ENCODE data around the gene DNMT1. TPM values are rescaled to one million over a fixed set of nuclear protein-coding genes. Genes with fewer than 3 reads are reported as not detected.

The DNMT1 gene
- total RNA-seq, 1 experiment from 2014 or later: 210 TPM

DNA sequence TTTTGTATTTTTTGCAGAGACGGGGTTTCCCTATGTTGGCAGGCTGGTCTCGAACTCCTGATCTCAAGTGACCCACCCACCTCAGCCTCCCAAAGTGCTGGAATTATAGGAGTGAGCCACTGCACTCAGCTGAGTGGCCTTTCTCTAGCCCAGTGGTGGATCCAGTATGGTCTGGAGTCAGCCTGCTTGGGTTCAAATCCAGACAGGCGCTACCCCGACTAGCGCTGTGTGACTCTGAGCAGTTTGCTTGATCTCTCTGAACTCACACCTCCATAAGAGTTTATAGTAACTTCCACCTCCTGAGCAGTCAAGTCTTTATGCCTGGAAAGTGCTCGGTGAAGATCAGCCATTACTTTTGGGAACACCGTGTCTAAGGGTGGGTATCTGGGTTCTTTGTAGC is 25.9 kb upstream of the DNMT1 start:
- peaks cover 8% of the 10 kb centered on the region for H3K36me3 Mint-ChIP-seq
- H3K27me3 Mint-ChIP-seq (ENCODE audit: low read depth): no peaks in the 10 kb centered on the region
- ATAC-seq (no peak), DNase-seq (ENCODE audit: low spot score) (no peak)
- ChIA-PET POLR2A (interaction anchor here (1.0 kb wide), 1 partner anchor 11 kb away, joined by 5 read pairs; no protein-coding TSS in a partner anchor), CTCF (interaction anchor here (0.6 to 2.4 kb wide), 14 partner anchors 8 to 289 kb away, joined by 3 to 20 read pairs (median 4); partner anchors contain the start of genes ICAM1 and S1PR2)
- TF ChIP-seq, protein P1, sequence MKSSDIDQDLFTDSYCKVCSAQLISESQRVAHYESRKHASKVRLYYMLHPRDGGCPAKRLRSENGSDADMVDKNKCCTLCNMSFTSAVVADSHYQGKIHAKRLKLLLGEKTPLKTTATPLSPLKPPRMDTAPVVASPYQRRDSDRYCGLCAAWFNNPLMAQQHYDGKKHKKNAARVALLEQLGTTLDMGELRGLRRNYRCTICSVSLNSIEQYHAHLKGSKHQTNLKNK (CRISPR knock-in tag; IDR thresholded peaks at IDR 0.05): no peak
- TF ChIP-seq, protein P2, sequence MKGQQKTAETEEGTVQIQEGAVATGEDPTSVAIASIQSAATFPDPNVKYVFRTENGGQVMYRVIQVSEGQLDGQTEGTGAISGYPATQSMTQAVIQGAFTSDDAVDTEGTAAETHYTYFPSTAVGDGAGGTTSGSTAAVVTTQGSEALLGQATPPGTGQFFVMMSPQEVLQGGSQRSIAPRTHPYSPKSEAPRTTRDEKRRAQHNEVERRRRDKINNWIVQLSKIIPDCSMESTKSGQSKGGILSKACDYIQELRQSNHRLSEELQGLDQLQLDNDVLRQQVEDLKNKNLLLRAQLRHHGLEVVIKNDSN (CRISPR knock-in tag; IDR thresholded peaks at IDR 0.05): no peak
- no peak for TF ChIP-seq OVOL2 (CRISPR knock-in tag; IDR thresholded peaks at IDR 0.05; ENCODE audit: borderline replicate concordance)
- no peak for TF ChIP-seq ZNF263 (CRISPR knock-in tag; IDR thresholded peaks at IDR 0.05; ENCODE audit: low read depth)
- no peak for TF ChIP-seq NR3C1 (CRISPR knock-in tag; conservative IDR thresholded peaks at IDR 0.05; ENCODE audit: low read depth)
- TF ChIP-seq, protein P3, sequence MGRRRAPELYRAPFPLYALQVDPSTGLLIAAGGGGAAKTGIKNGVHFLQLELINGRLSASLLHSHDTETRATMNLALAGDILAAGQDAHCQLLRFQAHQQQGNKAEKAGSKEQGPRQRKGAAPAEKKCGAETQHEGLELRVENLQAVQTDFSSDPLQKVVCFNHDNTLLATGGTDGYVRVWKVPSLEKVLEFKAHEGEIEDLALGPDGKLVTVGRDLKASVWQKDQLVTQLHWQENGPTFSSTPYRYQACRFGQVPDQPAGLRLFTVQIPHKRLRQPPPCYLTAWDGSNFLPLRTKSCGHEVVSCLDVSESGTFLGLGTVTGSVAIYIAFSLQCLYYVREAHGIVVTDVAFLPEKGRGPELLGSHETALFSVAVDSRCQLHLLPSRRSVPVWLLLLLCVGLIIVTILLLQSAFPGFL (CRISPR knock-in tag; IDR thresholded peaks at IDR 0.05; ENCODE audit: borderline replicate concordance): no peak
- TF ChIP-seq, protein P4, sequence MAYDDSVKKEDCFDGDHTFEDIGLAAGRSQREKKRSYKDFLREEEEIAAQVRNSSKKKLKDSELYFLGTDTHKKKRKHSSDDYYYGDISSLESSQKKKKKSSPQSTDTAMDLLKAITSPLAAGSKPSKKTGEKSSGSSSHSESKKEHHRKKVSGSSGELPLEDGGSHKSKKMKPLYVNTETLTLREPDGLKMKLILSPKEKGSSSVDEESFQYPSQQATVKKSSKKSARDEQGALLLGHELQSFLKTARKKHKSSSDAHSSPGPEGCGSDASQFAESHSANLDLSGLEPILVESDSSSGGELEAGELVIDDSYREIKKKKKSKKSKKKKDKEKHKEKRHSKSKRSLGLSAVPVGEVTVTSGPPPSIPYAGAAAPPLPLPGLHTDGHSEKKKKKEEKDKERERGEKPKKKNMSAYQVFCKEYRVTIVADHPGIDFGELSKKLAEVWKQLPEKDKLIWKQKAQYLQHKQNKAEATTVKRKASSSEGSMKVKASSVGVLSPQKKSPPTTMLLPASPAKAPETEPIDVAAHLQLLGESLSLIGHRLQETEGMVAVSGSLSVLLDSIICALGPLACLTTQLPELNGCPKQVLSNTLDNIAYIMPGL (CRISPR knock-in tag; IDR thresholded peaks at IDR 0.05): no peak
- TF ChIP-seq, protein P5, sequence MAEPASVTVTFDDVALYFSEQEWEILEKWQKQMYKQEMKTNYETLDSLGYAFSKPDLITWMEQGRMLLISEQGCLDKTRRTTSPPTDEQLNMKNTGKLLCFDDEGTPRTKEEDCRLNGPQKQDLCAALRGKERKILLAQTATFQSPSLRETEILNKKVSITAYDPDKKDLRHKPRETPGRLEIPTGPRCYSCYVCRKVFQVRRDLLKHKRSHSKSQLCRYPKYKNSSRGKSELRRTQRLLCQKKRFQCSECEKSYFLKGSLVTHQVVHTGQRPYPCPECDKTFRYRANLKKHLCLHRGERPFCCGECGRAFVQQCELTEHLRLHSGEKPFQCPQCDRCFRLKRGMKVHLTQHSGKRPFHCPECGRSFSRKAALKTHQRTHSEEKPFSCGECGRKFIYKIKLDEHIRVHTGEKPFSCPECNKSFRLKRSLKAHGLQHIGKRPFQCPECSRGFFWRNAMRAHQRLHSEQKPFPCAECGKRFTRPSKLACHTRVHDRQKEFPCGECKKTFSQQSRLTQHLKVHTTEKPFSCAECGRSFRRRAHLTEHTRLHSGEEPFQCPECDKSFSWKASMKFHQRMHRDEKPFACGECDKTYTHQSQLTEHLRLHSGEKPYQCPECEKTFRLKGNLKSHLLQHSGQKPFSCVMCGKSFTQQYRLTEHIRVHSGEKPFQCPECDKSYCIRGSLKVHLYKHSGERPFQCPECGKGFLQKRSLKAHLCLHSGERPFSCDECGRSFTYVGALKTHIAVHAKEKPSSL (CRISPR knock-in tag; conservative IDR thresholded peaks at IDR 0.05): no peak
- no peak for TF ChIP-seq NR2C2 (CRISPR knock-in tag; IDR thresholded peaks at IDR 0.05)
- no peak for TF ChIP-seq JUN (CRISPR knock-in tag; IDR thresholded peaks at IDR 0.05)
- no peak for TF ChIP-seq CREM (CRISPR knock-in tag; IDR thresholded peaks at IDR 0.05)
- TF ChIP-seq, protein P6, sequence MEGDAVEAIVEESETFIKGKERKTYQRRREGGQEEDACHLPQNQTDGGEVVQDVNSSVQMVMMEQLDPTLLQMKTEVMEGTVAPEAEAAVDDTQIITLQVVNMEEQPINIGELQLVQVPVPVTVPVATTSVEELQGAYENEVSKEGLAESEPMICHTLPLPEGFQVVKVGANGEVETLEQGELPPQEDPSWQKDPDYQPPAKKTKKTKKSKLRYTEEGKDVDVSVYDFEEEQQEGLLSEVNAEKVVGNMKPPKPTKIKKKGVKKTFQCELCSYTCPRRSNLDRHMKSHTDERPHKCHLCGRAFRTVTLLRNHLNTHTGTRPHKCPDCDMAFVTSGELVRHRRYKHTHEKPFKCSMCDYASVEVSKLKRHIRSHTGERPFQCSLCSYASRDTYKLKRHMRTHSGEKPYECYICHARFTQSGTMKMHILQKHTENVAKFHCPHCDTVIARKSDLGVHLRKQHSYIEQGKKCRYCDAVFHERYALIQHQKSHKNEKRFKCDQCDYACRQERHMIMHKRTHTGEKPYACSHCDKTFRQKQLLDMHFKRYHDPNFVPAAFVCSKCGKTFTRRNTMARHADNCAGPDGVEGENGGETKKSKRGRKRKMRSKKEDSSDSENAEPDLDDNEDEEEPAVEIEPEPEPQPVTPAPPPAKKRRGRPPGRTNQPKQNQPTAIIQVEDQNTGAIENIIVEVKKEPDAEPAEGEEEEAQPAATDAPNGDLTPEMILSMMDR (IDR thresholded peaks at IDR 0.05): no peak
- TF ChIP-seq EMX1 (CRISPR knock-in tag; IDR thresholded peaks at IDR 0.05): no peak
- TF ChIP-seq SP1 (CRISPR knock-in tag; conservative IDR thresholded peaks at IDR 0.05): no peak
- no peak overlapping the region for H3K4me3 Mint-ChIP-seq
- H3K27ac Mint-ChIP-seq: no peak overlapping the region
- no peaks in the 10 kb centered on the region for H3K4me1 Mint-ChIP-seq
- peaks cover 4% of the 10 kb centered on the region; the same call in 1 of the 2 replicates for H3K9me3 Mint-ChIP-seq

DNA sequence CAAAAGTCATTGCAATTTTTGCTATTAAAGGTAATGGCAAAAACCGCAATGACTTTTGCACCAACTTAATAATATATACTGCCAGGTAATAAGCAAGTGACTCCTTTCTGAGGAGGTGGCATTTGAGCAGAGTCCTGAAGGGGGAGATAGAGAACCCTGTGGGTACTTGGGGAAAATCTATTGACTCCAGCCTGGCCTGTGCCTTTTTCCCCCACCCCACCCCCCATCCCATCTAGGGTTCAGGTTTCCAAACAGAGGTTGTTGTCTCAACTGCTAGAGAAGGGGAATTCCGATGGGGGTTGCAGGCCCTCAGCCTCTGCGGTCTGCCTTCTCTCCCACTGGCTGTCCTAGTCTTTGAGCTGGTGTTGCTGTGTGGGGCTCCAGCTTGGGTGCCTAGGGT is 24.9 kb upstream of the DNMT1 start:
- TF ChIP-seq SMAD3 (CRISPR knock-in tag; IDR thresholded peaks at IDR 0.05; ENCODE audit: borderline replicate concordance) (no peak), FOXP1 (CRISPR knock-in tag; IDR thresholded peaks at IDR 0.05; ENCODE audit: borderline replicate concordance) (no peak), FOXJ3 (CRISPR knock-in tag; IDR thresholded peaks at IDR 0.05; ENCODE audit: borderline replicate concordance) (no peak), GTF2I (CRISPR knock-in tag; conservative IDR thresholded peaks at IDR 0.05) (no peak)
- TF ChIP-seq, protein P6 (IDR thresholded peaks at IDR 0.05): 0 out of 2 replicates have a peak, but pooled peaks have one; percentile 22
- DNase-seq (ENCODE audit: low spot score) (peak; percentile 57), ATAC-seq (peak; percentile 89)
- ChIA-PET POLR2A (interaction anchor here (0.5 to 1.0 kb wide), 2 partner anchors 12 to 100 kb away, joined by 4 to 5 read pairs; partner anchors contain the start of gene EIF3G), CTCF (interaction anchor here (0.6 to 2.4 kb wide), 22 partner anchors 9 to 197 kb away, joined by 3 to 20 read pairs (median 4); partner anchors contain the start of genes ICAM1, ICAM5 and S1PR2)
- H3K36me3 Mint-ChIP-seq: peaks cover 8% of the 10 kb centered on the region
- no peak overlapping the region for H3K4me3 Mint-ChIP-seq
- H3K9me3 Mint-ChIP-seq: peaks cover 4% of the 10 kb centered on the region; the same call in 1 of the 2 replicates
- no peaks in the 10 kb centered on the region for H3K4me1 Mint-ChIP-seq
- H3K27ac Mint-ChIP-seq: no peak overlapping the region
- H3K27me3 Mint-ChIP-seq (ENCODE audit: low read depth): no peaks in the 10 kb centered on the region

Data from WTC11 (cell line).